Measurements from ENCODE around the gene EEF1AKMT1. TPM values are rescaled to one million over a fixed set of nuclear protein-coding genes. Genes with fewer than 3 reads are reported as not detected.
"Not testable (repeated sequence)": the region's sequence is repeated elsewhere in the genome, so short reads cannot be mapped to it uniquely, and the experiment has no call there.

Gene EEF1AKMT1
- total RNA-seq, 1 experiment from 2014 or later = 3.1 TPM

DNA sequence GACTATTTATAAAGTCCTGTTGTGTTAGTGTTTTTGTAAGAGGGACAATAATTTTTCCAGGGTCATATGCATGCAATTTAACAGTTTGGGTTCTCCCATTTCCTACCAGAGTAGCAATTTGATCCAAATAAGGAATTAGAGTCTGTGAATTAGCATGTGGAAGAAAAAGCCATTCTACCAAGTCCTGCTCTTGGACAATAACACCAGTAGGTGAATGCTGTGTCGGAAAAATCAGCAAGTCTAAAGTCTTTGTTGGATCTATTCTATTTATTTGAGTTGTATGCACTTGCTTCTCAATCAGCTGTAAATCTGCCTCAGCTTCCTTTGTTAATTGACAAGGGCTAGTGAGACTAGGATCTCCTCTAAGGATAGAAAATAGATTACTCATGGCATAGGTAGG, 91.7 kb downstream of the EEF1AKMT1 start:
- no peak for DNase-seq (ENCODE audit: low read depth, low spot score)
- in situ Hi-C loops (cut with HindIII; ENCODE audit: low pct_unique_long_range_greater_than_20kb, low sequenced_read_pairs) = no loop called here

DNA sequence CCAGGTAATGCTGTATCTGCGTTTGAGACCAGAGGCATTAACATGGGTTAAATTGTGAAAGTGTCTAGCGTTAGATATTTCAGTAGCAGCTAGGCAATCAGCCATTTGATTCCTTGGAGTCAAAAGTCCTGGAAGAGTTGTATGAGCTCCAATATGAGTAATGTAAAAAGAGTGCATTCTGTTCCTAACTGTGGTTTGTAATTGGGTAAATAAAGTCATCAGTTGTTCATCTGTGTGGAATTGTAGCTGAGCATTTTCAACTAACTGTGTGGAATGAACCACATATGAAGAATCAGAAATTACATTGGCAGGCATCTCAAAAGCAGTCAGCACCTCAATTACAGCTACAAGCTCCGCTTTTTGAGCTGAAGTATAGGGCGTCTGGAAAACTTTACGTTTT, 92.3 kb downstream of the EEF1AKMT1 start:
- in situ Hi-C loops (cut with HindIII; ENCODE audit: low pct_unique_long_range_greater_than_20kb, low sequenced_read_pairs); DNase-seq (ENCODE audit: low read depth, low spot score): not testable (repeated sequence)

- in situ Hi-C loops (cut with HindIII; ENCODE audit: low pct_unique_long_range_greater_than_20kb, low sequenced_read_pairs) = no loop called here
- no peak for DNase-seq (ENCODE audit: low read depth, low spot score)
Measured at GRCh38 chr13:20680416-20681080, 93.2 kb downstream of the EEF1AKMT1 start.

- no peak for DNase-seq (ENCODE audit: low read depth, low spot score)
- in situ Hi-C loops (cut with HindIII; ENCODE audit: low pct_unique_long_range_greater_than_20kb, low sequenced_read_pairs) = no loop called here
Measured at GRCh38 chr13:20679879-20680278, 93.9 kb downstream of the EEF1AKMT1 start.

Other genes with a start within 250 kb of the EEF1AKMT1 start
- gene CRYL1, start 248.1 kb downstream of the EEF1AKMT1 start, total RNA-seq (2014; rRNA removed; shearing (Covaris generic)) = 52.5 and 57.1 TPM in 2 replicates
- gene IFT88, start 206.8 kb downstream of the EEF1AKMT1 start, total RNA-seq (2014; rRNA removed; shearing (Covaris generic)) = 22.6 and 26.7 TPM in 2 replicates
- 3.7 and 4.3 TPM in 2 replicates for gene IL17D, start 70.3 kb downstream of the EEF1AKMT1 start, total RNA-seq (2014; rRNA removed; shearing (Covaris generic))
- 55.9 and 56.9 TPM in 2 replicates for gene XPO4, start 128.8 kb upstream of the EEF1AKMT1 start, total RNA-seq (2014; rRNA removed; shearing (Covaris generic))

Data from SK-MEL-5 (cell line).